ENCODE results near the gene C1QL1.

Gene C1QL1

GRCh38 chr17:44988044-44988942 lies 20.2 kb upstream of the C1QL1 start:
- no peak for FAIRE-seq

GRCh38 chr17:44983563-44983962 lies 15.5 kb upstream of the C1QL1 start:
- FAIRE-seq = no peak

GRCh38 chr17:44982113-44982702 lies 14.1 kb upstream of the C1QL1 start:
- FAIRE-seq = no peak

GRCh38 chr17:44981221-44981968 lies 13.3 kb upstream of the C1QL1 start:
- FAIRE-seq = no peak

GRCh38 chr17:44979426-44979995 lies 11.4 kb upstream of the C1QL1 start:
- no peak for FAIRE-seq

- no peak for FAIRE-seq
These were observed 10.7 kb upstream of the C1QL1 start for GRCh38 chr17:44978807-44979206.

- no peak for FAIRE-seq
These were observed 9.9 kb upstream of the C1QL1 start for GRCh38 chr17:44977814-44978550.

GRCh38 chr17:44977065-44977464 lies 9.0 kb upstream of the C1QL1 start:
- no peak for FAIRE-seq

GRCh38 chr17:44976206-44976605 lies 8.1 kb upstream of the C1QL1 start:
- FAIRE-seq = no peak

- no peak for FAIRE-seq
These were observed 4.8 kb upstream of the C1QL1 start for GRCh38 chr17:44972953-44973352.

- FAIRE-seq = no peak
These were observed 3.8 kb upstream of the C1QL1 start for GRCh38 chr17:44971776-44972483.

GRCh38 chr17:44970136-44970741 lies 2.1 kb upstream of the C1QL1 start:
- no peak for FAIRE-seq

- no peak for FAIRE-seq
These were observed 1.2 kb upstream of the C1QL1 start for GRCh38 chr17:44969144-44969780.

GRCh38 chr17:44967907-44968224 lies 237 bp downstream of the C1QL1 start:
- no peak for FAIRE-seq

- FAIRE-seq = no peak
These were observed 837 bp downstream of the C1QL1 start for GRCh38 chr17:44967026-44967906.

GRCh38 chr17:44966348-44967025 lies 1.6 kb downstream of the C1QL1 start:
- FAIRE-seq = no peak

GRCh38 chr17:44965481-44966234 lies 2.4 kb downstream of the C1QL1 start:
- FAIRE-seq = no peak

GRCh38 chr17:44961921-44962350 lies 6.2 kb downstream of the C1QL1 start:
- FAIRE-seq = no peak

- no peak for FAIRE-seq
These were observed 7.4 kb downstream of the C1QL1 start for GRCh38 chr17:44960691-44961090.

Measured in endometrium (tissue), 2 donors.